GOT3 (cell line): ENCODE data around the gene CT45A10.
"Not testable (repeated sequence)": the region's sequence is repeated elsewhere in the genome, so short reads cannot be mapped to it uniquely, and the experiment has no call there.

Source experiments
- DNase-seq: peaks from one replicate; lab custom pipeline; 2025; ENCODE audit warnings: mixed read lengths; lab: John Stamatoyannopoulos, UW

The CT45A10 gene

DNA sequence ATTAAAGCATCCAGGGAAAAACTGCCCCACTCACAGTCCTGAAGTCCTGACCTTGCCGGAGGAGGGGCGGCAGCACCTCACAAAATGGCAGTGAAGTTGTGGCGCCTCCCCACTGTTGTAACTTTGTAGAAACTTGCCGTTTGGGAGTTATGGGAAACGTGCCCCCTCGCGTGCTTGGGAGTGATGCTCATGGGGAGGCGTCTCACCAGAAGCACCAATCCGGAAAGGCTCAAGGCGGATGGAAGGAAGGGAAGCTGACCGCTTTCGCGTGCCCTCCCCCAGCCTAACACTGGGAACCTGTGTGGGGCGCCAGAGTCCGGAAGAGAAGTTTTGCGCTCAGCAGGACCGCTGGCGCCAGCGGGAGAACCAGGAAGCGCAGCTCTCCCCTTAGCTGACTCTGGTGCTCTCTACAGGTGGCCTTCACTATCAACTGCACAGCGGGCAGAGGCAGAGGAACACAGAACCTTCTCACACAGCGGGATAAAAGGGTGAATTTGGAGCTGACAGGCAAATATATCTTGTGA is at the start of gene CT45A10, which contains the start of gene SAGE1:
TSS of gene CT45A10 (minus strand) at position 151 of the 524 bp plus-strand sequence. CDS start 8,100 bp downstream, outside the sequence.
TSS of gene SAGE1 (plus strand) at position 423 of the 524 bp plus-strand sequence. CDS start 2,527 bp downstream, outside the sequence.
- no peak for DNase-seq

DNA sequence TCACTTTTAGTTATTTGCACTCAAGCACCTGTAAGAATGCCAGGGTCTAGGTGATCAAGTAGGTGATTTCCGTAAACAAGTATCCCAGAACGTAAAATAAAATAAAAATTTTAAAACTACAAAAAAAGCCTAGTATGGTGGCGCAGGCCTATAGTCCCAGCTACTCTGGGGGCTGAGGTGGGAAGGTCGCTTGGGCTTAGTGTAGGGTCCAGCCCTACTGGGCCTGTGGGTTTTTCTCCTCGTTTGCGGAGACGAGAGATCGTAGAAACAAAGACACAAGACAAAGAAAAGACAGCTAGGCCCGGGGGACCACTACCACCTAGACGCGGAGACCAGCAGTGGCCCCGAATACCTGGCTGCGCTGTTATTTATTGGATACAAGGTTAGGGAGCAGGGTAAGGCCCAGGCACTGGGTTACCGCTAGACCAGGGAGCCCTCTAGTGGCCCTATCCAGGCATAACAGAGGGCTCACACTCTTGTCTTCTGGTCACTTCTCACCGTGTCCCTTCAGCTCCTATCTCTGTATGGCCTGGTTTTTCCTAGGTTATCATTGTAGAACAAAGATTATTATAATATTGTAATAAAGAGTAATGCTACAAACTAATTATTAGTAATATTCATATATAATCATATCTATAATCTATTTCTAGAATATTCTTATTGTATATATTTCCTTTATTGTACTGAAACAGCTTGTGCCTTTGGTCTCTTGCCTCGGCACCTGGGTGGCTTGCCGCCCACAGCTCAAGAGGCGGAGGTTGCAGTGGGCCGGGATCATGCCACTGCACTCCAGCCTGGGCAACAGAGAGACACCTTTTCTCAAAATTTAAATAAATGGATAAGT is 38.6 kb upstream of the CT45A10 start:
- DNase-seq: no peak

DNA sequence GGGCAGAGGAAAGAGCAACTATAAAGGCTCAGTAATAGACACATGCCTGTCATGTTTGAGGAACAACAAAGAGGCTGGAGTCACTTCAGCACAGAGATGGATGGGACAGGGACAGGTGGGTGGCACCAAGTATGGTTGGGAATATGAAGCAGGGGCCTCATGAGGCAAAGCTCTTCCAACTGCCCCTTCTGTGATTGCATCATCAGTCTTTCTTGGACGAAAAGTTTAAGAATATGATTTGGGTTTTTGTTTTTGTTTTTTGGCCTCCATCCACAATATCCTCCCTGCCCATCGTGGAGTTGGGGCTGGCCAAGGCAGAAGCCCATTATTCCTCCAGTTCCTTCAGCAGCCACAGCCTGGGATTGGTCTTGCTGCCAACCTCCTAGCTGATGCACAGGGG is 34.7 kb upstream of the CT45A10 start:
- no peak for DNase-seq

DNA sequence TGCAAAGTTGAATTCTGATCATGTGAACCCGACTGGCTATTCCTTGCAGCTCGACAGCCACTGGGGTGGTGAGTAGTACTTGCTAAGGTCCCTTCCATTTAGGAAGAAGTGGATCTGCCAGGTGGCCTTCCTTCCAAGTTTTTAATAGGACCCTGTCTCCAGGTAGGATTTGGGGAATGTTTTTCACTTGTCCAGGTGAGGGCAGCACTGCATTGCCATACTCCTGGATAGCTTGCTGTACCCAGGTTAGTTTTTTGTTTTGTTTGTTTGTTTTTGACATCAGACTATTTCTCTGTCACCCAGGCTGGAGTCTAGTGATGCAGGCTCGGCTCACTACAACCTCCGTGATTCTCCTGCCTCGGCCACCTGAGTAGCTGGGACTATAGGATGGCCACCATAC is 30.1 kb upstream of the CT45A10 start:
- no peak for DNase-seq

GRCh38 chrX:135920516-135920915 is 27.3 kb upstream of the CT45A10 start:
- DNase-seq: not testable (repeated sequence)

DNA sequence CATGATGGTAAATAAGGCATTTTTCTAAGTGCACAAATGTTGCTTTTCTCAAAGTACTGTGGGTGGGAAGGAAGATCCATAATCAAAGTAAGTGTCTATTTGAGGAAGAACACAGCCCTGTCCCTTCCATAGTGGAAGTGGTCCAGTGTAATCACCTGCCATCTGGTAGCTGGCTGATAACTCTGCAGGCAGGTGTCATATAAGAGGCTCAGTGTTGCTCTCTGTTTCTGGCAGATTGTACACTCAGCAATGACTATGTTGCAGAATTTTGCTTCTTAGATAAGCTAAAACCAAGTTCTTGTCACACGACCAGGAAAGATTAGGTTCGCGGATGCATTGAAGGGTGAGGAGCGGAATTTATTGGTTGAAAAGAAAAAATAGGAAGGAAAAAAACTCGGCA is 21.2 kb upstream of the CT45A10 start:
- DNase-seq: no peak

- DNase-seq: no peak
Measured at GRCh38 chrX:135910251-135910650, 17.0 kb upstream of the CT45A10 start.

DNA sequence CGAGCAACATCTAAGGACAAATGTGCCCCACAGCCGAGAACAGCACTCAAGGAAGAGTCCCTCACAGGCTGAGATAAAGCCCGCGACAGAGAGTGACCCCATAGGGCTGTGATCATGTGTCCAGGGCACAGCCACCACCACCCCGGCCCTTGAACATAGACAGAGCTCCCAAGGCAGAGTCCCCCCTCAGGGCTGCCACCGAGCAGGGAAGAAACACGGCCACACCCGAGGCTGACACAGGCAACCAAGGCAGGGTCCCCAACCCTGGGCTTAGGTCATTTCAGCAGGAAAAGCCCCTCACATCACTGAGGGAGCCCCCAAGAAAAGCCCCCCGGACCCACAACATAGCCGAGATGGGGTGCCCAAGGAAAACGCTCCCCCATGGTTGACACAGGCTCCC is 463 bp downstream of the CT45A10 start:
- no peak for DNase-seq

GRCh38 chrX:135890087-135890585 is 3.1 kb downstream of the CT45A10 start:
- DNase-seq: no peak

- not testable (repeated sequence) for DNase-seq
Measured at GRCh38 chrX:135888976-135889375, 4.3 kb downstream of the CT45A10 start.

- DNase-seq: not testable (repeated sequence)
Measured at GRCh38 chrX:135888230-135888629, 5.0 kb downstream of the CT45A10 start.

DNA sequence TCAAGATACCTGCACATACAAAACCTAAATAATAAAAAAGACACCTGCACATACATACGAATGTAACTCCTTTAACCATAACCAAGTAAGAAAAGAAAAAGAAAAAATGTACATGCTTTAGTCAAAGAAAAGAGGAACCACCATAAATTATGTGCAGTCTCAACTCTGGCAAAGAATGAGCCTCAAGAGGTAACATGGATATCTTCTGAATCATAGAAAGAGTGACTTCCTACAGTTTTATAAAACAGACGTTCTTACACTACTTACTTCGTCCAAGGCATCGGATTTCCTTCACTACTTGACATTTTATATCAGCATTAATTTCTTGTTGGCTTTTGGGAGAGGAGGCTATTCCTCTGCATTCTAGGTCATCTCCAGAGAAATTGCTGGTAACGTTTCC is 10.5 kb downstream of the CT45A10 start:
- DNase-seq: not testable (repeated sequence)

DNA sequence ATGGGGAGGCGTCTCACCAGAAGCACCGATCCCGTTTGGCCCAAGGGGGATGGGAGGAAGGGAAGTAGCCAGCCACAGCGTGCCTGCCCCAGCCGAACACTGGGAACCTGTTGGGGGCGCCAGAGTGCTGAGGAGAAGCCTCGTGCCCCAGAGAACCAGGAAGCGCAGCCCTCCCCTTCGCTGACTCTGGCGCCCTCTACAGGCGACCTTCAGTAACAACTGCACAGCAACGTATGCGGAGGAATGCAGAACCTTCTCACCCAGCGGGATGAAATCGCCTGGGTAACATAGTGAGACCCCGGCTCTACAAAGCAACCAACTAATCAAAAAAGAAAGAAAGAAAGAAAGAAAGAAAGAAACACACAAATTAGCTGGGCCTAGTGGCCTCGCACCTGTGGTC is 21.5 kb downstream of the CT45A10 start, which contains the start of gene CT45A9:
TSS of gene CT45A9 (minus strand) at position 101 of the 400 bp plus-strand sequence. CDS start 3,751 bp downstream, outside the sequence.
- not testable (repeated sequence) for DNase-seq

- DNase-seq: not testable (repeated sequence)
Measured at GRCh38 chrX:135854438-135854837, 38.8 kb downstream of the CT45A10 start, which contains the start of gene CT45A8. Gene CT45A8 (minus strand): TSS chrX:135854538. CDS start chrX:135850783, 3,755 bp downstream.

DNA sequence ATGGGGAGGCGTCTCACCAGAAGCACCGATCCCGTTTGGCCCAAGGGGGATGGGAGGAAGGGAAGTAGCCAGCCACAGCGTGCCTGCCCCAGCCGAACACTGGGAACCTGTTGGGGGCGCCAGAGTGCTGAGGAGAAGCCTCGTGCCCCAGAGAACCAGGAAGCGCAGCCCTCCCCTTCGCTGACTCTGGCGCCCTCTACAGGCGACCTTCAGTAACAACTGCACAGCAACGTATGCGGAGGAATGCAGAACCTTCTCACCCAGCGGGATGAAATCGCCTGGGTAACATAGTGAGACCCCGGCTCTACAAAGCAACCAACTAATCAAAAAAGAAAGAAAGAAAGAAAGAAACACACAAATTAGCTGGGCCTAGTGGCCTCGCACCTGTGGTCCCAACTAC is 56.1 kb downstream of the CT45A10 start, which contains the start of gene CT45A7:
TSS of gene CT45A7 (minus strand) at position 101 of the 400 bp plus-strand sequence. CDS start 3,747 bp downstream, outside the sequence.
- DNase-seq: not testable (repeated sequence)
